ENCODE results near the gene TBC1D23. TPM values are rescaled to one million over a fixed set of nuclear protein-coding genes. Genes with fewer than 3 reads are reported as not detected.

Gene TBC1D23
- total and polyA plus RNA-seq, 2 of the 13 experiments (the other 11 are each of a cell fraction or from before 2014, with no cell fraction given) = 28.7 to 35.4 TPM

DNA sequence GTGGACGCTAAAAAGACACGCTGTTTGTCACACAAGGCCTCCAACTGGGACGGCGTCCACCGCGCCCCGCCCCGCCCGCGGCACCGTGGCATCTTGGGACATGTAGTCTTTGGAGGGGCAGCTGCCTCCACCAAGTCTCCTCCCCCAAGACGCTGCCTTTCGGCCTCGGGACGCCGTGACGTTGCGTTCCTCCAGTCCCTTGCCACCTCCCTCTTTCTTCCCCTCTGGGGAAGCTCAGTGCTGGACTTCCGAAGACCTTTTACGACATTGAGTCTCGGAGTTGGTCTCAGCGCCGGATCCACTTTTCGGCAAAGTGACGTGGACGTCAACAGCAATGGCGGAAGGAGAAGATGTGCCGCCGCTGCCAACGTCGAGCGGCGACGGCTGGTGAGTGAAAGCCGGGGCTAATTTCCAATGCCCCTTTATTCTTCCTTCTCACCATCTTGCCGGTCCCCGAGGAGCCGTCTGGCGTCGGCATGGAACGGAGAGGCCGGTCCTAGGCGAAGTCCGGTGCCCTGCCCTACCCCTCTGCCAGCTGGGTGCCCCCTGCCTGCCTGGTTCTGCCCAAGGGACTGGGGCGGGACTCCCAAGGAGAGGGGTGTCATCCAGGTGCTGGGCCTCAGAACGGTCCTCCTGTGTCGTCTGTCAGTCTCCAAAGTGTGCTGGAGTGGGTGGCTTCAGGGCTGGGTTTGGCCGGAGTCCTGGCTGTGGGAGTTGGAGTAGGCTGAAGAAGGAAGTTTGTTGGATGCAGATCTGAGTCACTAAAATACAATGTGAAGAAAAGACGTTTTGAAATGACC lies at the start of gene TBC1D23 (continued):
- TF ChIP-seq, protein P1, sequence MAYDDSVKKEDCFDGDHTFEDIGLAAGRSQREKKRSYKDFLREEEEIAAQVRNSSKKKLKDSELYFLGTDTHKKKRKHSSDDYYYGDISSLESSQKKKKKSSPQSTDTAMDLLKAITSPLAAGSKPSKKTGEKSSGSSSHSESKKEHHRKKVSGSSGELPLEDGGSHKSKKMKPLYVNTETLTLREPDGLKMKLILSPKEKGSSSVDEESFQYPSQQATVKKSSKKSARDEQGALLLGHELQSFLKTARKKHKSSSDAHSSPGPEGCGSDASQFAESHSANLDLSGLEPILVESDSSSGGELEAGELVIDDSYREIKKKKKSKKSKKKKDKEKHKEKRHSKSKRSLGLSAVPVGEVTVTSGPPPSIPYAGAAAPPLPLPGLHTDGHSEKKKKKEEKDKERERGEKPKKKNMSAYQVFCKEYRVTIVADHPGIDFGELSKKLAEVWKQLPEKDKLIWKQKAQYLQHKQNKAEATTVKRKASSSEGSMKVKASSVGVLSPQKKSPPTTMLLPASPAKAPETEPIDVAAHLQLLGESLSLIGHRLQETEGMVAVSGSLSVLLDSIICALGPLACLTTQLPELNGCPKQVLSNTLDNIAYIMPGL (CRISPR knock-in tag; IDR thresholded peaks at IDR 0.05; ENCODE audit: borderline replicate concordance in 1 of 2, low read depth in 1 of 2) = peak; percentile 78 to 87; a peak in 3 of 4 replicates
- TF ChIP-seq, protein P2, sequence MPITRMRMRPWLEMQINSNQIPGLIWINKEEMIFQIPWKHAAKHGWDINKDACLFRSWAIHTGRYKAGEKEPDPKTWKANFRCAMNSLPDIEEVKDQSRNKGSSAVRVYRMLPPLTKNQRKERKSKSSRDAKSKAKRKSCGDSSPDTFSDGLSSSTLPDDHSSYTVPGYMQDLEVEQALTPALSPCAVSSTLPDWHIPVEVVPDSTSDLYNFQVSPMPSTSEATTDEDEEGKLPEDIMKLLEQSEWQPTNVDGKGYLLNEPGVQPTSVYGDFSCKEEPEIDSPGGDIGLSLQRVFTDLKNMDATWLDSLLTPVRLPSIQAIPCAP (CRISPR knock-in tag; IDR thresholded peaks at IDR 0.05; ENCODE audit: low read depth) = peak; percentile 50; the same call in 1 of the 2 replicates
- TF ChIP-seq CERS6 (CRISPR knock-in tag; IDR thresholded peaks at IDR 0.05) (no peak), DMAP1 (CRISPR knock-in tag; IDR thresholded peaks at IDR 0.05) (peak; percentile 74; the same call in 1 of the 2 replicates), ZBTB3 (CRISPR knock-in tag; IDR thresholded peaks at IDR 0.05; ENCODE audit: borderline replicate concordance, low read depth) (0 out of 2 replicates have a peak, but pooled peaks have one; percentile 16), KAT7 (CRISPR knock-in tag; IDR thresholded peaks at IDR 0.05; ENCODE audit: borderline replicate concordance) (no peak; the same call in 1 of the 2 replicates), ZNF816 (CRISPR knock-in tag; IDR thresholded peaks at IDR 0.05; ENCODE audit: borderline replicate concordance) (peak; percentile 79; the same call in 1 of the 2 replicates), HNRNPLL (IDR thresholded peaks at IDR 0.05; ENCODE audit: low read depth, low read length, poor library complexity, severe bottlenecking) (peak; percentile 60), ZNF143 (CRISPR knock-in tag; IDR thresholded peaks at IDR 0.05) (peak; percentile 98), NCOA5 (CRISPR knock-in tag; IDR thresholded peaks at IDR 0.05) (no peak), BHLHE40 (IDR thresholded peaks at IDR 0.05; ENCODE audit: low read length) (no peak), SNAI1 (CRISPR knock-in tag; IDR thresholded peaks at IDR 0.05; ENCODE audit: borderline replicate concordance) (0 out of 2 replicates have a peak, but pooled peaks have one; percentile 76), NFKB2 (CRISPR knock-in tag; IDR thresholded peaks at IDR 0.05; ENCODE audit: borderline replicate concordance) (peak; percentile 95; the same call in 1 of the 2 replicates), MLLT10 (CRISPR knock-in tag; IDR thresholded peaks at IDR 0.05) (no peak), CREM (IDR thresholded peaks at IDR 0.05) (peak; percentile 96), CREM (CRISPR knock-in tag; IDR thresholded peaks at IDR 0.05) (no peak), ISX (CRISPR knock-in tag; conservative IDR thresholded peaks at IDR 0.05) (no peak), ZNF772 (CRISPR knock-in tag; IDR thresholded peaks at IDR 0.05) (peak; percentile 53; the same call in 1 of the 2 replicates), SIX4 (CRISPR knock-in tag; IDR thresholded peaks at IDR 0.05) (no peak), FOXK2 (IDR thresholded peaks at IDR 0.05) (peak; percentile 87), HNRNPL (IDR thresholded peaks at IDR 0.05; ENCODE audit: low read depth, low read length) (peak; percentile 98)
- TF ChIP-seq, protein P3, sequence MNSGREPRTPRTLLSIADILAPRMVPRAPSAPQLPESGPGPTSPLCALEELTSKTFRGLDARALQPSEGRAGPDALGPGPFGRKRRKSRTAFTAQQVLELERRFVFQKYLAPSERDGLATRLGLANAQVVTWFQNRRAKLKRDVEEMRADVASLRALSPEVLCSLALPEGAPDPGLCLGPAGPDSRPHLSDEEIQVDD (CRISPR knock-in tag; IDR thresholded peaks at IDR 0.05; ENCODE audit: borderline replicate concordance) = 0 out of 2 replicates have a peak, but pooled peaks have one; percentile 53
- TF ChIP-seq, protein P4, sequence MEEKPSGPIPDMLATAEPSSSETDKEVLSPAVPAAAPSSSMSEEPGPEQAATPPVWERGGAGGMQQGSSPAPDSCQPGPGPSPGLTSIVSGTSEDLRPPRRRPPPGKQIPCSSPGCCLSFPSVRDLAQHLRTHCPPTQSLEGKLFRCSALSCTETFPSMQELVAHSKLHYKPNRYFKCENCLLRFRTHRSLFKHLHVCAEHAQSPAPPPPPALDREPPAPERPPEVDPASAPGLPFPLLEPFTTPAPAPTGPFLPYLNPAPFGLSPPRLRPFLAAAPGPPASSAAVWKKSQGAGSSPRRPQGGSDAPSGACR (CRISPR knock-in tag; IDR thresholded peaks at IDR 0.05) = 0 out of 2 replicates have a peak, but pooled peaks have one; percentile 18
- TF ChIP-seq, protein P5, sequence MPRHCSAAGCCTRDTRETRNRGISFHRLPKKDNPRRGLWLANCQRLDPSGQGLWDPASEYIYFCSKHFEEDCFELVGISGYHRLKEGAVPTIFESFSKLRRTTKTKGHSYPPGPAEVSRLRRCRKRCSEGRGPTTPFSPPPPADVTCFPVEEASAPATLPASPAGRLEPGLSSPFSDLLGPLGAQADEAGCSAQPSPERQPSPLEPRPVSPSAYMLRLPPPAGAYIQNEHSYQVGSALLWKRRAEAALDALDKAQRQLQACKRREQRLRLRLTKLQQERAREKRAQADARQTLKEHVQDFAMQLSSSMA (CRISPR knock-in tag; IDR thresholded peaks at IDR 0.05) = 0 out of 2 replicates have a peak, but pooled peaks have one; percentile 30

Measured in HepG2 (cell line).